ENCODE measurements around the gene CPNE1.

Gene CPNE1

DNA sequence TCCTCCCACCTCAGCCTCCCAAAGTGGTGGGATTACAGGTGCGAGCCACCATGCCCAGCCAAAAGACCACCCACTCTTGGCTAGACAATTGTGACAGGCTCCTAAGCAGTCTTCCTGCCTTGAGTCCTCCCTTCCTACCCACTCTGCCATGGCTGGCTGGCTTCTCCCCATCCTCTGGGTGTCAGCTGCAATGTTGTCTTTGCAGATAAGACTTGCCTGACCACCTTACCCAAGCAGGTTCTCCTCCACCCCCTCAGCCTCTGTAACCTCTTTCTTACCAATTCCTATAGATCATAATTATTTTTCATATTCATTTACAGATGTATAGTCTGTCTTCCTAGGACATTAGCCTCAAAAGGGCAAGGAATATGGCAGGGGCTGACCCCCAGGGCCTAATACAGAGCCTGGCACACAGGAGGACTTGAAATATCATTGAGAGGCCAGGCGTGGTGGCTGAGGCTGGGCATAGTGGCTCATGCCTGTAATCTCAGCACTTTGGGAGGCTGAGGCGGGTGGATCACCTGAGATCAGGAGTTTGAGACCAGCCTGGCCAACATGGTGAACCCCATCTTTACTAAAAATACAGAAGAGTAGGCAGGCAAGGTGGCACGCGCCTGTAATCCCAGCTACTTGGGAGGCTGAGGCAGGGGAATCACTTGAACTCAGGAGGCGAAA is 77.8 kb downstream of the CPNE1 start:
- no peak for DNase-seq (ENCODE audit: low read depth)
- TF ChIP-seq, protein P1, sequence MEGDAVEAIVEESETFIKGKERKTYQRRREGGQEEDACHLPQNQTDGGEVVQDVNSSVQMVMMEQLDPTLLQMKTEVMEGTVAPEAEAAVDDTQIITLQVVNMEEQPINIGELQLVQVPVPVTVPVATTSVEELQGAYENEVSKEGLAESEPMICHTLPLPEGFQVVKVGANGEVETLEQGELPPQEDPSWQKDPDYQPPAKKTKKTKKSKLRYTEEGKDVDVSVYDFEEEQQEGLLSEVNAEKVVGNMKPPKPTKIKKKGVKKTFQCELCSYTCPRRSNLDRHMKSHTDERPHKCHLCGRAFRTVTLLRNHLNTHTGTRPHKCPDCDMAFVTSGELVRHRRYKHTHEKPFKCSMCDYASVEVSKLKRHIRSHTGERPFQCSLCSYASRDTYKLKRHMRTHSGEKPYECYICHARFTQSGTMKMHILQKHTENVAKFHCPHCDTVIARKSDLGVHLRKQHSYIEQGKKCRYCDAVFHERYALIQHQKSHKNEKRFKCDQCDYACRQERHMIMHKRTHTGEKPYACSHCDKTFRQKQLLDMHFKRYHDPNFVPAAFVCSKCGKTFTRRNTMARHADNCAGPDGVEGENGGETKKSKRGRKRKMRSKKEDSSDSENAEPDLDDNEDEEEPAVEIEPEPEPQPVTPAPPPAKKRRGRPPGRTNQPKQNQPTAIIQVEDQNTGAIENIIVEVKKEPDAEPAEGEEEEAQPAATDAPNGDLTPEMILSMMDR (IDR thresholded peaks at IDR 0.05; ENCODE audit: low read depth, low read length, missing control alignments) = no peak
- no peak overlapping the region for H3K4me3 ChIP-seq (ENCODE audit: low read depth, low read length)

DNA sequence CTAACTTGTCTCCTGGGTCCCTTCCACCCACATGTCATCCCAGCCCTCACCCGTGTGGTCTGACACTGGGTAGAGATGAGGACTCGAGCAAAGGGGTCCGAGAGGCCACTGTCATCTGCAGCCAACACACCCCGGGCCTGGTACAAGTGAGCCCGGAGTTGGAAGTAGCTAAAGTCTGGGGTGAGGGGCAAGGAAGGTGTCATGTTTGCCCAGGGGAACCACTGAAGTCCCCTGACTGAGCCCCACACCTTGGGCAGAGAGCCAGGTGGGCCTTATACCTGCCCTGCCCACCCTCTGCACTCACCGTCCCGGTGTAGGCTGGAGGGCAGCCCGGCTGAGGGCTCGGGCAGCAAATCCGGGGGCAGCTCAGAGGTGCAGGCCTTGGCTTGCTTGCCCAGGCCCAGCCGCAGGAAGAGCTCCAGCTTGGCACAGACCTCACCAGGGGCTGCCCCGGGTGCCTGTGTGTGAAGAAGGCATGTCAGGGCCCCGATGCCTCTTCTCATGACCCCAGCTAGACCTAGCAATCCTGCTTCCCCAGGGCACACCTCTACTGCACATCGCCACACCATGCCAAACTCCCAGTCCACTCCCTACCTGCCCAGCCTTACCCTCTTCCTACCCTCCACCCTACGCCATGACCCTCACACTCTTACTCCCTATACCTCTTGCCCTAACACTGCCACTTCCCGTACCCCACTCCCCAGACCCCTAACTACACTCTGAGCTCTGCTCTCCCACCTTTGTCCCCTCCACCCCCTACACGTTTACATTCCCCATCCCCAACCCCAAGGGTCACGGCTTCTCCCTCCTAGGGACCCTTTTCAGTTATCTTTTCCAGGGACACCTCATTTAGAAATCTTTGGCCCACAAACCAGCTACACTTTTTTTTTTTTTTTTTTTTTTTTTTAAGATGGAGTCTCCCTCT is 80.8 kb downstream of the CPNE1 start:
- TF ChIP-seq, protein P1 (IDR thresholded peaks at IDR 0.05; ENCODE audit: low read depth, low read length, missing control alignments) = no peak
- no peak overlapping the region for H3K4me3 ChIP-seq (ENCODE audit: low read depth, low read length)
- DNase-seq (ENCODE audit: low read depth) = no peak

DNA sequence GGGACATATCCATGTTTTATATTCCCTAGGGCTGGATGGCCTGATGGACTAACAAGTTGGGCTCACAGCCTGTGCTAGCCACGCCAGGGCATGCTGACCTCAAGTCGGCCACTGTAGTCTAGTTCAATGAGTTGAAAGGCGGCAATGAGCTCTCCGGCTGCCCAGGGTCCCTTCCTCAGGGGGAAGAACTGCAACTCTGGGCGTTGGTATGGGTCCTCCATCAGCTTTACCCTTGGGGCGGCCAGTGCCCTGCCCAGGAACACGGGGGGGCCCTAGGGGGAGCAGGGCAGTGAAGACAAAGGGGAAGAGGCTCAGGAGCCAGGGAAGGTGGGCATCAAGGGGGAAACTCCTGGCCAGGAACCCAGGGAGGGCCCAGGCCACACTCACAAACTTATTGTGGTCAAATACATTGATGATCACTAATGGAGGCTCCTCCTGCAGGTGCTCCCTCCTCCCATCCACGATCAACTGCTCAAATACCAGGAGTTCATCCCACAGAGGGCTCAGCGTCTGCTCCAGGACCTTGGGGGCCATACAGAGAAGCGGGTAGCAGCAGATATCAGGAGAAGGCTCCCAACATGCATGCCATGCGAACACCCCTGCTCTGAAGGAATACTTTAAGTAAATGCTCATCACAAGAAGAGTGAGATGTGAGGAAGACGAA is 81.8 kb downstream of the CPNE1 start:
- TF ChIP-seq, protein P1 (IDR thresholded peaks at IDR 0.05; ENCODE audit: low read depth, low read length, missing control alignments) = no peak
- H3K4me3 ChIP-seq (ENCODE audit: low read depth, low read length) = no peak overlapping the region
- no peak for DNase-seq (ENCODE audit: low read depth)

DNA sequence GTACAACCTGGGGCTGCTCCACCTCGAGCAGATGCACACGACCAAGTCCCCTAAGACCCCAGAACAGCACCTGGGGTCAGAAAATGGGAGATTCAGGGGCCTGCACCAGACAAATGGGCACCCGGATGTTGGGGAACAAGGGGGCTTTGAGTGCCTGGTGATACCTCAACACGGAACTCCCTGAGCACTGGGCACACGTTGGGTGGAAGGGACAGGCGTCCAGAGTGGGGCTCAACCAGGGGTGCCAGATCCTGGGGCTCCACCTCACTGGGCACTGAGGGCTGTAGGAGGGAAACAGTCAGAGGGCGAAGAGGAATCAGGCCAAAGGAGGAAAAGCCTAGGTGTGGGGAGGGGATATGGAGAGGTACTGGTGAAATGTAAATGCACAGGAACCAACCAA is 82.6 kb downstream of the CPNE1 start:
- TF ChIP-seq, protein P1 (IDR thresholded peaks at IDR 0.05; ENCODE audit: low read depth, low read length, missing control alignments) = no peak
- no peak overlapping the region for H3K4me3 ChIP-seq (ENCODE audit: low read depth, low read length)
- DNase-seq (ENCODE audit: low read depth) = no peak

DNA sequence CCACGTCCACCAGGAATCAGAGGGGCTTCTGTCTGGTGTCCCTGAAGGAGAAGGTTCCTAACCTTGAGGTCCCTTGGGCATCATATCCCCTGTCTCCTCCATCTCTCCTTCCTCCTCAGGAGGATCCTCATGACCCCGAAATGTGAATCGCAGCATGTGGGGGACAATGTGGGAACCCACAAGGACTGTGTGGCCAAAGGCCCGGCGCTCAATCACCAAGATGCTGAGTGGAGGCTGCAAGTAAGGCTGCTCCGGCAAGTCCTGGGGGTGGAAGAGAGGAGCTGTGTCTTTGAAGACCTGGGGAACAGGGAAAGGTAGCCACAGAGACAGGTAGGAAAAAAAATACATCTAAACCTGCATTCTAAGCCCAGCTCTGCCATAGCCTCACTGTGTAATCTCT is 85.5 kb downstream of the CPNE1 start:
- no peak overlapping the region for H3K4me3 ChIP-seq (ENCODE audit: low read depth, low read length)
- TF ChIP-seq, protein P1 (IDR thresholded peaks at IDR 0.05; ENCODE audit: low read depth, low read length, missing control alignments) = no peak
- DNase-seq (ENCODE audit: low read depth) = no peak

DNA sequence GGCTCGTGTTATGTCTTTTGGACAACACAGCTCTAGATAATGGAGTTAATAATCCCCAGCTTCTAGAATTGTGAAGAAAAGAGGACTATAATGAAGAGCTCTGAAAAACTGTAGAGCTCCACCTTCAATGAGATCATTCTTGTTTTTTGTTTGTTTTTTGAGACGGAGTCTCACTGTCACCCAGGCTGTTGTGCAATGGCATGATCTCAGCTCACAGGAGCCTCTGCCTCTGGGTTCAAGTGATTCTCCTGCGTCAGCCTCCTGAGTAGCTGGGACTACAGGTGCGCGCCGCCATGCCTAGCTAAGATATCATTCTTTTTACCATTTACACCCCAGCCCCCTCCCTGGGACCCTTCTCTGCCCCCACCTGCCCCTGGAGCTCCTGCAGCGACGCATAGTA is 86.2 kb downstream of the CPNE1 start:
- H3K4me3 ChIP-seq (ENCODE audit: low read depth, low read length) = no peak overlapping the region
- TF ChIP-seq, protein P1 (IDR thresholded peaks at IDR 0.05; ENCODE audit: low read depth, low read length, missing control alignments) = no peak
- DNase-seq (ENCODE audit: low read depth) = no peak
